GM12878 (cell line): ENCODE measurements around the gene SDR9C7. TPM values are rescaled to one million over a fixed set of nuclear protein-coding genes. Genes with fewer than 3 reads are reported as not detected.
"Not testable (repeated sequence)": the region's sequence is repeated elsewhere in the genome, so short reads cannot be mapped to it uniquely, and the experiment has no call there.

Source experiments
- ATAC-seq: fragments of 200-7000 bp; cut with Tn5 transposase; 3 replicates; pipeline ENCODE4 v1.9.1; 2020; ENCODE audit warnings: mild to moderate bottlenecking, moderate library complexity
- BruUV-seq: library from RNA; stranded (reverse); fragments of 400-500 nt; replicated peaks from 2 replicates; lab custom pipeline; 2021; lab: Mats Ljungman, UMichigan
- CTCF ChIA-PET: fragments of 300-600 bp; sonication (Branson Sonifier 250); formaldehyde crosslinking; extraction: SDS; loops from one replicate; lab custom pipeline; 2021; ENCODE audit warnings: inconsistent platforms; lab: Yijun Ruan, JAX
- POLR2A ChIA-PET: fragments of 350-600 bp; formaldehyde crosslinking; extraction: SDS; loops from one replicate; lab custom pipeline; 2021; ENCODE audit warnings: inconsistent platforms; lab: Charles Lee
- RAD21 ChIA-PET: fragments of 300-600 bp; sonication (Branson Sonifier 250); formaldehyde crosslinking; loops from one replicate; lab custom pipeline; 2023; ENCODE audit warnings: antibody characterized with exemption; ENCODE audit not compliant: unreplicated experiment; lab: Charles Lee
- SMC1A ChIA-PET: fragments of 300-600 bp; sonication (Branson Sonifier 250); formaldehyde crosslinking; loops from one replicate; lab custom pipeline; 2023; ENCODE audit not compliant: unreplicated experiment, uncharacterized antibody; lab: Charles Lee
- DNase-seq: peaks from one replicate; pipeline ENCODE4 v3.0.0-alpha.2; 2011; ENCODE audit warnings: low read depth, low spot score
- FAIRE-seq: peaks from 3 replicates; lab custom pipeline; 2011; peaks lifted over from hg19 to GRCh38; lab: Jason Lieb, UNC
- H2AFZ ChIP-seq: 2 replicates; pipeline ENCODE4 v1.6.0; 2011; ENCODE audit warnings: low read depth, low read length, control low read depth; ENCODE audit not compliant: control insufficient read depth
- H3K27ac ChIP-seq: 2 replicates; pipeline ENCODE4 v1.5.1; 2011; ENCODE audit warnings: control low read depth; ENCODE audit not compliant: control insufficient read depth, insufficient read depth
- H3K27me3 ChIP-seq, 2 experiments: replicated peaks in 1 of 2; 2 replicates each; pipeline versions ENCODE4 v1.6.0 to v1.6.1; 2011; ENCODE audit warnings: low read length in 1 of 2; ENCODE audit not compliant: control insufficient read depth in 2 of 2, insufficient read depth in 2 of 2
- H3K36me3 ChIP-seq, 2 experiments: 2 replicates each; pipeline ENCODE4 v1.5.1; 2011; ENCODE audit warnings: low read length in 1 of 2; ENCODE audit not compliant: control insufficient read depth in 2 of 2, insufficient read depth in 2 of 2
- H3K4me1 ChIP-seq: 2 replicates; pipeline ENCODE4 v1.6.1; 2011; ENCODE audit warnings: mild to moderate bottlenecking, low read length, moderate library complexity, mixed read lengths; ENCODE audit not compliant: control insufficient read depth, insufficient read depth
- H3K4me2 ChIP-seq: 2 replicates; pipeline ENCODE4 v1.6.0; 2011; ENCODE audit warnings: control low read depth; ENCODE audit not compliant: control insufficient read depth, insufficient read depth
- H3K4me3 ChIP-seq: fragments of 200-600 bp; sonication (generic); 2 replicates; pipeline ENCODE4 v1.5.1; 2016
- H3K79me2 ChIP-seq: 2 replicates; pipeline ENCODE4 v1.6.0; 2011; ENCODE audit warnings: low read length; ENCODE audit not compliant: control insufficient read depth, insufficient read depth
- H3K9ac ChIP-seq: 2 replicates; pipeline ENCODE4 v1.8.0; 2011; ENCODE audit warnings: low read length, control low read depth, mixed read lengths; ENCODE audit not compliant: control insufficient read depth, insufficient read depth
- H3K9me3 ChIP-seq: replicated peaks from 3 replicates; pipeline ENCODE4 v1.5.1; 2011; ENCODE audit warnings: mild to moderate bottlenecking, low read length; ENCODE audit not compliant: control insufficient read depth, insufficient read depth
- H4K20me1 ChIP-seq: 2 replicates; pipeline ENCODE4 v1.6.0; 2011; ENCODE audit not compliant: control insufficient read depth, insufficient read depth
- EZH2 ChIP-seq: IDR thresholded peaks from 2 replicates; pipeline ENCODE4 v1.6.1; 2012; ENCODE audit warnings: low read depth, mild to moderate bottlenecking, control low read depth, inconsistent platforms, low read length, borderline replicate concordance; ENCODE audit not compliant: control insufficient read depth
- KLF5 ChIP-seq: fragments of 450-650 bp; IDR thresholded peaks from 2 replicates; pipeline ENCODE4 v1.6.1; 2014; ENCODE audit warnings: mild to moderate bottlenecking; ENCODE audit not compliant: partially characterized antibody
- NKRF ChIP-seq: fragments of 450-650 bp; conservative IDR thresholded peaks from 2 replicates; pipeline ENCODE4 v1.6.1; 2017; ENCODE audit warnings: mild to moderate bottlenecking, moderate library complexity
- PKNOX1 ChIP-seq: fragments of 450-650 bp; IDR thresholded peaks from 2 replicates; pipeline ENCODE4 v1.6.1; 2016; ENCODE audit warnings: mild to moderate bottlenecking
- POLR2AphosphoS2 ChIP-seq: IDR thresholded peaks from 2 replicates; pipeline ENCODE4 v1.6.1; 2011; ENCODE audit warnings: low read depth, mild to moderate bottlenecking, low read length, improper control_type of control experiment, moderate library complexity
- RUNX3 ChIP-seq: IDR thresholded peaks from 2 replicates; pipeline ENCODE4 v1.6.1; 2012; ENCODE audit warnings: low read length, inconsistent platforms
- SMARCA5 ChIP-seq: fragments of 450-650 bp; IDR thresholded peaks from 2 replicates; pipeline ENCODE4 v1.6.1; 2017; ENCODE audit warnings: mild to moderate bottlenecking
- STAT3 ChIP-seq: IDR thresholded peaks from 2 replicates; pipeline ENCODE4 v1.6.1; 2011; ENCODE audit warnings: low read depth, low read length, improper control_type of control experiment
- TAF1 ChIP-seq: IDR thresholded peaks from 2 replicates; pipeline ENCODE4 v1.6.1; 2011; ENCODE audit warnings: mild to moderate bottlenecking, low read depth, low read length, borderline replicate concordance
- USF2 ChIP-seq: IDR thresholded peaks from 2 replicates; pipeline ENCODE4 v1.6.1; 2011; ENCODE audit warnings: low read depth, low read length, improper control_type of control experiment, borderline replicate concordance
- WGBS: methylation state at CpG from one replicate; pipeline ENCODE4 v1.1.6; 2016; ENCODE audit warnings: low lambda C conversion rate; ENCODE audit not compliant: insufficient replicate concordance, insufficient coverage; ENCODE audit errors: missing lambda C conversion rate; 5-methylcytosine and 5-hydroxymethylcytosine counted together
- in situ Hi-C: fragments of 300-500 bp; cut with MboI; formaldehyde crosslinking; loops from 9 replicates; pipeline ENCODE4 v1.14.3; 2018; ENCODE audit warnings: mixed read lengths
- intact Hi-C: fragments of 100-400 bp; cut with micrococcal nuclease; formaldehyde crosslinking; loops from one replicate; pipeline ENCODE4 v1.14.2; 2022; ENCODE audit not compliant: unreplicated experiment
- polyA plus RNA-seq, 11 experiments: library from polyadenylated mRNA; depleted of rRNA in 4 of 11; unstranded in 6 of 11; stranded (reverse) in 5 of 11; fragments of >200 nt; fragmentation: Nextera tagmentation in 4 of 11; fragmentation: Illumina TruSeq in 1 of 11; extraction: Ambion mirVana in 4 of 11; extraction: Trizol in 1 of 11; gene quantifications; 1 replicate in 1 of 11; 2 replicates in 10 of 11; pipeline versions ENCODE4 v1.2.1 to v1.2.3, GENCODE V29; 2011 to 2016; ENCODE audit warnings: inconsistent platforms in 2 of 11, missing spikeins in 2 of 11, low read depth in 1 of 11
- total RNA-seq, 4 experiments: library from RNA; depleted of rRNA in 3 of 4; stranded (reverse); fragments of >200 nt in 3 of 4; fragmentation: Illumina TruSeq in 1 of 4; extraction: Trizol in 1 of 4; gene quantifications; 2 replicates each; pipeline versions ENCODE4 v1.2.1 to v1.2.3, GENCODE V29; 2013 to 2021

Gene SDR9C7
- total and polyA plus RNA-seq, 10 of the 15 experiments (the other 5 are each of a cell fraction or from before 2014, with no cell fraction given) = 0.04 TPM; not detected in 9

GRCh38 chr12:56884421-56884820, 49.8 kb downstream of the SDR9C7 start (continued):
- no peak for TF ChIP-seq TAF1

- H3K4me1 ChIP-seq, H3K27me3 ChIP-seq, H3K27ac ChIP-seq, H3K9ac ChIP-seq, H4K20me1 ChIP-seq, in situ Hi-C loops, SMC1A ChIA-PET, POLR2A ChIA-PET, H3K79me2 ChIP-seq, H2AFZ ChIP-seq, ATAC-seq, CTCF ChIA-PET, H3K9me3 ChIP-seq, intact Hi-C loops, DNase-seq, RAD21 ChIA-PET, H3K4me3 ChIP-seq, H3K4me2 ChIP-seq, FAIRE-seq, H3K36me3 ChIP-seq, BruUV-seq: not testable (repeated sequence)
- WGBS = 11% methylated on average over 3 of the region's 3 CpGs
Observed at GRCh38 chr12:56882407-56882806, 51.8 kb downstream of the SDR9C7 start.

- Histone ChIP-seq H3K4me3 (no peak overlapping the region), H2AFZ (no peak overlapping the region), H3K9me3 (no peaks in the 10 kb centered on the region; the same call in 2 of the 3 replicates), H3K4me2 (no peak overlapping the region), H4K20me1 (no peaks in the 10 kb centered on the region), H3K79me2 (no peaks in the 10 kb centered on the region), H3K27ac (no peak overlapping the region), H3K36me3 (no peaks in the 10 kb centered on the region), H3K27me3 (no peaks in the 10 kb centered on the region), H3K9ac (no peak overlapping the region), H3K4me1 (no peaks in the 10 kb centered on the region)
- no TSS peak for BruUV-seq
- CTCF ChIA-PET = interaction anchor here (0.6 kb wide), 1 partner anchor 762 kb away, joined by 3 read pairs; no protein-coding TSS in a partner anchor
- intact Hi-C loops = no loop called here
- POLR2A ChIA-PET = no interaction called here
- DNase-seq (no peak), ATAC-seq (no peak), FAIRE-seq (no peak)
- SMC1A ChIA-PET = interaction anchor here (1.0 to 1.3 kb wide), 2 partner anchors 11 to 13 kb away, joined by 3 read pairs; no protein-coding TSS in a partner anchor
- in situ Hi-C loops = no loop called here
- RAD21 ChIA-PET = no interaction called here
- 0% methylated on average over 1 of the region's 1 CpG for WGBS
- TF ChIP-seq EZH2 = no peak
- TF ChIP-seq POLR2AphosphoS2 = no peak
- TF ChIP-seq STAT3 = no peak
- TF ChIP-seq SMARCA5 = no peak
- TF ChIP-seq NKRF = no peak
- TF ChIP-seq RUNX3 = no peak
- no peak for TF ChIP-seq KLF5
- TF ChIP-seq PKNOX1 = no peak
- TF ChIP-seq USF2 = no peak
Observed at GRCh38 chr12:56880125-56880992, 53.8 kb downstream of the SDR9C7 start.
